ENCODE results near the gene RBP4.

The RBP4 gene

DNA sequence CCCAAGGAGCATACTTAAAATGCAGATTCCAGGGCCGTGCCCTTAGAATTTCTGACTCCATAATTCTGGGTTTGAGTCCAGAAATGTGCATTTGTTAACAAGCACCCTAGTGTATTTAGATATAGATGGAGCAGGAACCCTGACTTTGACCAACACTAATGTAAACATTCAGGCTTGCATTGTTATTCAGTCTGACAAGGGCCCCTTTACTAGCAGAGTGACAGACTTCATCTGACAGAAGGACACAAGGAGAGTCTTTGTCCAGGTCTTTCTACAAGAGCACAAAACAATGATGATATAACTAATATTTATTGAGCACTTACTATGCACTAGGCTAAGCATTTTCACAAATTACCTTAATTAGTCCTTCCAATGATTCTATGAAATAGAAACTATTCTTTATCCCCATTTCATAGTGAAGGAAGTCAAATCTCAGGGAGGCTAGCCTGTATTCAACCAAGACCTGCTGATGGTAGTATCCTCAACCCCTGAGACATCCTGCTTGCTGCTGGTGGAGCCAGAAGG is 3.9 kb downstream of the RBP4 start:
- Histone ChIP-seq H3K9me3 (ENCODE audit: control insufficient read depth in 2 of 2, low read length in 2 of 2) (no peaks in the 10 kb centered on the region), H3K27ac (ENCODE audit: low read depth in 2 of 2, low read length in 2 of 2) (no peak overlapping the region), H3K36me3 (ENCODE audit: control insufficient read depth in 2 of 2, insufficient read depth in 2 of 2, low read length in 2 of 2) (no peaks in the 10 kb centered on the region), H3K9ac (ENCODE audit: low read depth in 1 of 2, low read length in 2 of 2) (no peak overlapping the region), H3K4me1 (ENCODE audit: control insufficient read depth in 2 of 2, insufficient read depth in 2 of 2, low read length in 2 of 2) (peaks cover 4 to 8% of the 10 kb centered on the region in 2 donors), H3K27me3 (ENCODE audit: control insufficient read depth in 2 of 2, insufficient read depth in 2 of 2, low read length in 2 of 2) (peaks cover 5 to 20% of the 10 kb centered on the region in 2 donors), H3K4me3 (ENCODE audit: low read length in 2 of 2) (no peak overlapping the region)

- Histone ChIP-seq H3K36me3 (ENCODE audit: control insufficient read depth in 2 of 2, insufficient read depth in 2 of 2, low read length in 2 of 2) (no peaks in the 10 kb centered on the region), H3K4me3 (ENCODE audit: low read length in 2 of 2) (no peak overlapping the region), H3K27me3 (ENCODE audit: control insufficient read depth in 2 of 2, insufficient read depth in 2 of 2, low read length in 2 of 2) (peaks cover 3 to 14% of the 10 kb centered on the region in 2 donors), H3K9ac (ENCODE audit: low read depth in 1 of 2, low read length in 2 of 2) (no peak overlapping the region), H3K27ac (ENCODE audit: low read depth in 2 of 2, low read length in 2 of 2) (no peak overlapping the region), H3K4me1 (ENCODE audit: control insufficient read depth in 2 of 2, insufficient read depth in 2 of 2, low read length in 2 of 2) (peaks cover 6 to 12% of the 10 kb centered on the region in 2 donors), H3K9me3 (ENCODE audit: control insufficient read depth in 2 of 2, low read length in 2 of 2) (no peaks in the 10 kb centered on the region)
Observed at GRCh38 chr10:93596539-93596938, 4.5 kb downstream of the RBP4 start.

GRCh38 chr10:93595378-93596161 is 5.5 kb downstream of the RBP4 start:
- Histone ChIP-seq H3K27ac (ENCODE audit: low read depth in 2 of 2, low read length in 2 of 2) (no peak overlapping the region), H3K4me3 (ENCODE audit: low read length in 2 of 2) (no peak overlapping the region), H3K27me3 (ENCODE audit: control insufficient read depth in 2 of 2, insufficient read depth in 2 of 2, low read length in 2 of 2) (peaks cover 0 to 9% of the 10 kb centered on the region in 2 donors), H3K9me3 (ENCODE audit: control insufficient read depth in 2 of 2, low read length in 2 of 2) (no peaks in the 10 kb centered on the region), H3K36me3 (ENCODE audit: control insufficient read depth in 2 of 2, insufficient read depth in 2 of 2, low read length in 2 of 2) (no peaks in the 10 kb centered on the region), H3K9ac (ENCODE audit: low read depth in 1 of 2, low read length in 2 of 2) (no peak overlapping the region), H3K4me1 (ENCODE audit: control insufficient read depth in 2 of 2, insufficient read depth in 2 of 2, low read length in 2 of 2) (peaks cover 7 to 17% of the 10 kb centered on the region in 2 donors)

DNA sequence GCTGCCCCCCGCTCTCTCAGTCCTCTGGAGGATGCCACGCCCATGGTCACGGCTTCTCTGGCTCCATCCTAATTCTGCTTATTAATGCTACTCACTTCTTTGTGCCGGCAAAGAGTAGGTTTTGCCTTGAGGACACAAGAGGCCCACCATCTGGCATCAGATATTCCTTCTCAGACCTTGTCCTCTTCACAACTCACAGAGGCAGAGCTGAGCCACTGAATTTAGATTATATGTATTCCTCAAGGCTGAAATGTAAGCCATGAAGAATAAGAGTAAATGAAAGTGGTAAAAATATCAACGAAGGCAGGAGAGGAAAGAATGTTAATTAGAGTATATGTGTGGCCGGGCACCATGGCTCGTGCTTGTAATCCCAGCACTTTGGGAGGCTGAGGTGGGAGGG is 6.5 kb downstream of the RBP4 start:
- Histone ChIP-seq H3K9me3 (ENCODE audit: control insufficient read depth in 2 of 2, low read length in 2 of 2) (no peaks in the 10 kb centered on the region), H3K27ac (ENCODE audit: low read depth in 2 of 2, low read length in 2 of 2) (no peak overlapping the region), H3K36me3 (ENCODE audit: control insufficient read depth in 2 of 2, insufficient read depth in 2 of 2, low read length in 2 of 2) (no peaks in the 10 kb centered on the region)

DNA sequence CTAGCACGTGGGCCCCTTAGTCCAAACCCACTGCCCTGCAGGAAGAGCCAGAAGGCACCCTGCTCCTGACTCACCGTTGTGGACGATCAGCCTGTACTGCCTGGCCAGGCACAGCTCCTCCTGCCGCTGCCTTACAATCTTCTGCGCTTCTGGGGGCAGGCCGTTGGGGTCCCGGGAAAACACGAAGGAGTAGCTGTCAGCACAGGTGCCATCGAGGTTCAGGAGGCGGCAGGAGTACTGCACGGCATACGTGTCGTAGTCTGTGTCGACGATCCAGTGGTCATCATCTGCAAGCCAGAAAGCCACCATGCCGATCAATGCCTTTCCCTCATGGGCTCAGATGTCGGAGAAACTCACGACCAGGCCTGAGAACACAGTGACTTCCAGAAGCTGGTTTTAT is 7.3 kb downstream of the RBP4 start:
- Histone ChIP-seq H3K9me3 (ENCODE audit: control insufficient read depth in 2 of 2, low read length in 2 of 2) (no peaks in the 10 kb centered on the region), H3K27ac (ENCODE audit: low read depth in 2 of 2, low read length in 2 of 2) (no peak overlapping the region), H3K4me1 (ENCODE audit: control insufficient read depth in 2 of 2, insufficient read depth in 2 of 2, low read length in 2 of 2) (peaks cover 7 to 19% of the 10 kb centered on the region in 2 donors), H3K4me3 (ENCODE audit: low read length in 2 of 2) (no peak overlapping the region), H3K9ac (ENCODE audit: low read depth in 1 of 2, low read length in 2 of 2) (no peak overlapping the region), H3K27me3 (ENCODE audit: control insufficient read depth in 2 of 2, insufficient read depth in 2 of 2, low read length in 2 of 2) (no peaks in the 10 kb centered on the region), H3K36me3 (ENCODE audit: control insufficient read depth in 2 of 2, insufficient read depth in 2 of 2, low read length in 2 of 2) (no peaks in the 10 kb centered on the region)

More for the DNA sequence above, 6.5 kb downstream of the RBP4 start:
- Histone ChIP-seq H3K4me3 (ENCODE audit: low read length in 2 of 2) (no peak overlapping the region), H3K27me3 (ENCODE audit: control insufficient read depth in 2 of 2, insufficient read depth in 2 of 2, low read length in 2 of 2) (no peaks in the 10 kb centered on the region), H3K9ac (ENCODE audit: low read depth in 1 of 2, low read length in 2 of 2) (no peak overlapping the region), H3K4me1 (ENCODE audit: control insufficient read depth in 2 of 2, insufficient read depth in 2 of 2, low read length in 2 of 2) (peaks cover 7 to 19% of the 10 kb centered on the region in 2 donors)

DNA sequence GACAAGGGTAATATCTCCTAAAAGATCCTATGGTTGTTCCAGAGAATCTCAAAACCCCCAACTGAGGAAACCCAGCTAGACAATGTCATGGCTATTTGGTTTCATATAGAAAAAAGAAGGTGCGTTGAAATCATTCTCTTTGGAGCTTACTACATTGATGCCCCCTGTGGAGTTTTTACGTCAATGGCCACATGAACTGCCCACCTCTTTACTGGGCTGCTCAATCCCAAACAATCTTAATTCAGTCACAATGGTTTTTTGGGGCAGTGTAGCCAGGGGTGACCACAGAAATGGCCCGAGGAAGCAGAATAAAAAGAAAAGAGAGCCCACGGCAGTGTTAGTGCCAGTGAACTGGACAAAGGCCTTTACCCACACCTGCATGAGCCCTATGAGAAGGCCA is 7.8 kb downstream of the RBP4 start:
- no peaks in the 10 kb centered on the region for H3K36me3 ChIP-seq (ENCODE audit: control insufficient read depth in 2 of 2, insufficient read depth in 2 of 2, low read length in 2 of 2)
- no peaks in the 10 kb centered on the region for H3K9me3 ChIP-seq (ENCODE audit: control insufficient read depth in 2 of 2, low read length in 2 of 2)
- H3K27ac ChIP-seq (ENCODE audit: low read depth in 2 of 2, low read length in 2 of 2): no peak overlapping the region
- no peak overlapping the region for H3K4me3 ChIP-seq (ENCODE audit: low read length in 2 of 2)
- no peak overlapping the region for H3K9ac ChIP-seq (ENCODE audit: low read depth in 1 of 2, low read length in 2 of 2)
- peaks cover 7 to 19% of the 10 kb centered on the region in 2 donors for H3K4me1 ChIP-seq (ENCODE audit: control insufficient read depth in 2 of 2, insufficient read depth in 2 of 2, low read length in 2 of 2)
- H3K27me3 ChIP-seq (ENCODE audit: control insufficient read depth in 2 of 2, insufficient read depth in 2 of 2, low read length in 2 of 2): no peaks in the 10 kb centered on the region

GRCh38 chr10:93591065-93591808 is 9.8 kb downstream of the RBP4 start:
- Histone ChIP-seq H3K9ac (ENCODE audit: low read depth in 1 of 2, low read length in 2 of 2) (no peak overlapping the region), H3K27me3 (ENCODE audit: control insufficient read depth in 2 of 2, insufficient read depth in 2 of 2, low read length in 2 of 2) (no peaks in the 10 kb centered on the region), H3K4me3 (ENCODE audit: low read length in 2 of 2) (no peak overlapping the region), H3K36me3 (ENCODE audit: control insufficient read depth in 2 of 2, insufficient read depth in 2 of 2, low read length in 2 of 2) (no peaks in the 10 kb centered on the region), H3K9me3 (ENCODE audit: control insufficient read depth in 2 of 2, low read length in 2 of 2) (no peaks in the 10 kb centered on the region), H3K4me1 (ENCODE audit: control insufficient read depth in 2 of 2, insufficient read depth in 2 of 2, low read length in 2 of 2) (peaks cover 7 to 19% of the 10 kb centered on the region in 2 donors), H3K27ac (ENCODE audit: low read depth in 2 of 2, low read length in 2 of 2) (peak overlapping the region; percentile 52 to 59)

DNA sequence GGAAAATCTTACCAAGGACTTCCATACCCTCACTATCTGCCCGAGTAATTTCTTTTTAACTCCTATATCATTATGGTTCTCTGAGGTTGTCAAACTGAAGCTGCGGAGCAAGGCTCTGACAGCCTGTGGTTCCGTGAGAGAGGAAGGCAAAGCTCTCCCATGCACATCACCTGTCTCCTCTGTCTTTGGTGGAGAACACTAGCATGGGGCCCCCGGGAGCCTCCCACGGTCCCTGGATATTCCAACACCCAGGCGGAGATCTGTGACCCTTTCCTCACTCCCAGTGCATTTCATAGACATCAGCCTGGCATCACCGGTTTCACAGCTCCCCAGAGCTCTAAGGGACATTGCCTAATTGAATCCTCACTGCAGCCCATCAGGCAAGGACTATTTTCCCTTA is 10.4 kb downstream of the RBP4 start:
- no peaks in the 10 kb centered on the region for H3K9me3 ChIP-seq (ENCODE audit: control insufficient read depth in 2 of 2, low read length in 2 of 2)
- H3K27ac ChIP-seq (ENCODE audit: low read depth in 2 of 2, low read length in 2 of 2): peak overlapping the region in 1 of 2 donors; percentile 59
- no peaks in the 10 kb centered on the region for H3K36me3 ChIP-seq (ENCODE audit: control insufficient read depth in 2 of 2, insufficient read depth in 2 of 2, low read length in 2 of 2)
- no peak overlapping the region for H3K4me3 ChIP-seq (ENCODE audit: low read length in 2 of 2)
- no peaks in the 10 kb centered on the region for H3K27me3 ChIP-seq (ENCODE audit: control insufficient read depth in 2 of 2, insufficient read depth in 2 of 2, low read length in 2 of 2)
- no peak overlapping the region for H3K9ac ChIP-seq (ENCODE audit: low read depth in 1 of 2, low read length in 2 of 2)
- H3K4me1 ChIP-seq (ENCODE audit: control insufficient read depth in 2 of 2, insufficient read depth in 2 of 2, low read length in 2 of 2): peaks cover 7 to 19% of the 10 kb centered on the region in 2 donors

- H3K36me3 ChIP-seq (ENCODE audit: control insufficient read depth in 2 of 2, insufficient read depth in 2 of 2, low read length in 2 of 2): no peaks in the 10 kb centered on the region
- no peaks in the 10 kb centered on the region for H3K9me3 ChIP-seq (ENCODE audit: control insufficient read depth in 2 of 2, low read length in 2 of 2)
- peaks cover 7 to 19% of the 10 kb centered on the region in 2 donors for H3K4me1 ChIP-seq (ENCODE audit: control insufficient read depth in 2 of 2, insufficient read depth in 2 of 2, low read length in 2 of 2)
- H3K27ac ChIP-seq (ENCODE audit: low read depth in 2 of 2, low read length in 2 of 2): no peak overlapping the region
- H3K27me3 ChIP-seq (ENCODE audit: control insufficient read depth in 2 of 2, insufficient read depth in 2 of 2, low read length in 2 of 2): no peaks in the 10 kb centered on the region
- H3K9ac ChIP-seq (ENCODE audit: low read depth in 1 of 2, low read length in 2 of 2): no peak overlapping the region
- no peak overlapping the region for H3K4me3 ChIP-seq (ENCODE audit: low read length in 2 of 2)
Observed at GRCh38 chr10:93589648-93590562, 11.1 kb downstream of the RBP4 start.

Data from mucosa of rectum (tissue), 2 donors.